Adipocyte (in vitro differentiated cells): ENCODE results near the gene ITLN1.
A peak's percentile ranks its signal among the peaks of the same experiment; 100 is the strongest.

Experiments
- DNase-seq: peaks from one replicate; pipeline ENCODE4 v3.0.0-alpha.2; 2015; ENCODE audit warnings: low read depth
- H3K27me3 ChIP-seq: replicated peaks from 2 replicates; pipeline ENCODE4 v1.7.0; 2013; ENCODE audit warnings: mild to moderate bottlenecking, low read length, moderate library complexity; ENCODE audit not compliant: control insufficient read depth, insufficient read depth
- H3K36me3 ChIP-seq: 2 replicates; pipeline ENCODE4 v1.7.0; 2013; ENCODE audit warnings: low read length, mild to moderate bottlenecking, moderate library complexity; ENCODE audit not compliant: control insufficient read depth, insufficient read depth, severe bottlenecking
- H3K4me1 ChIP-seq: 2 replicates; pipeline ENCODE4 v1.7.0; 2013; ENCODE audit warnings: mild to moderate bottlenecking, low read length, moderate library complexity; ENCODE audit not compliant: control insufficient read depth, insufficient read depth
- H3K4me3 ChIP-seq: 2 replicates; pipeline ENCODE4 v1.7.0; 2013; ENCODE audit warnings: mild to moderate bottlenecking, low read length, moderate library complexity
- H3K9ac ChIP-seq: 2 replicates; pipeline ENCODE4 v1.7.0; 2013; ENCODE audit warnings: mild to moderate bottlenecking, low read length, moderate library complexity
- H3K9me3 ChIP-seq: 2 replicates; pipeline ENCODE4 v1.7.0; 2013; ENCODE audit warnings: mild to moderate bottlenecking, low read length, moderate library complexity; ENCODE audit not compliant: control insufficient read depth

Gene ITLN1

GRCh38 chr1:160835751-160836150 lies 49.2 kb downstream of the ITLN1 start:
- Histone ChIP-seq H3K27me3 (peaks cover 25% of the 10 kb centered on the region), H3K4me1 (no peaks in the 10 kb centered on the region), H3K4me3 (no peak overlapping the region), H3K9ac (no peak overlapping the region), H3K36me3 (no peaks in the 10 kb centered on the region), H3K9me3 (no peaks in the 10 kb centered on the region)
- DNase-seq: no peak

DNA sequence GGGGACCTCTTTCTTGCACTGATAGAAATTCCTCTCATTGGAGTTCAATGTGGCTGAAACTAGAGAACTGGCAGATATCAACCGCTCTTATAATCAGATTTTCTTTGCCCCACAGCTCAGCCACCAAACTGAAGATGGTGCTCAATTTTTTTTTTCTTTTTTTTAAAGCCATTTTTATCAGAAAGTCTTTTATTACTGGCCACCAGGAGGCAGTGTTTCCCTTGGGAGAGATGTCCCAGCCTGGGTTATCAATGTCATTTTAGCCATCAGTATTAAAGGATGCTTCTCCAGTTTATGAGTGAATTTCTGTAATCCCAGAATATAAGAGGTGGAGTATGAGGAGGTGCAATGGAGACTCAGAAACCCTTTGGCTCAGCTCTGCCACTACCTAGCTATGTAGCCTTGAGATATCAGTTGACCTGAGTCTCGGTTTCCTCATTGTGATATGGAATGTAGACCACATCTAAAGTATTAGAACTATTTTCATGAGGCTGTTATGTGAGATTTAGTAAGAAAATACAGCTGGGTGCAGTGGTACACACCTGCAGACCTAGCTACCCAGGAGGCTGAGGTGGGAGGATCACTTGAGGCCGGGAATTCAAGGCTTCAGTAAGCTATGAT lies 49.9 kb downstream of the ITLN1 start:
- Histone ChIP-seq H3K4me1 (no peaks in the 10 kb centered on the region), H3K9ac (no peak overlapping the region), H3K36me3 (no peaks in the 10 kb centered on the region), H3K27me3 (peaks cover 25% of the 10 kb centered on the region), H3K9me3 (no peaks in the 10 kb centered on the region), H3K4me3 (no peak overlapping the region)
- DNase-seq: peak; percentile 8

DNA sequence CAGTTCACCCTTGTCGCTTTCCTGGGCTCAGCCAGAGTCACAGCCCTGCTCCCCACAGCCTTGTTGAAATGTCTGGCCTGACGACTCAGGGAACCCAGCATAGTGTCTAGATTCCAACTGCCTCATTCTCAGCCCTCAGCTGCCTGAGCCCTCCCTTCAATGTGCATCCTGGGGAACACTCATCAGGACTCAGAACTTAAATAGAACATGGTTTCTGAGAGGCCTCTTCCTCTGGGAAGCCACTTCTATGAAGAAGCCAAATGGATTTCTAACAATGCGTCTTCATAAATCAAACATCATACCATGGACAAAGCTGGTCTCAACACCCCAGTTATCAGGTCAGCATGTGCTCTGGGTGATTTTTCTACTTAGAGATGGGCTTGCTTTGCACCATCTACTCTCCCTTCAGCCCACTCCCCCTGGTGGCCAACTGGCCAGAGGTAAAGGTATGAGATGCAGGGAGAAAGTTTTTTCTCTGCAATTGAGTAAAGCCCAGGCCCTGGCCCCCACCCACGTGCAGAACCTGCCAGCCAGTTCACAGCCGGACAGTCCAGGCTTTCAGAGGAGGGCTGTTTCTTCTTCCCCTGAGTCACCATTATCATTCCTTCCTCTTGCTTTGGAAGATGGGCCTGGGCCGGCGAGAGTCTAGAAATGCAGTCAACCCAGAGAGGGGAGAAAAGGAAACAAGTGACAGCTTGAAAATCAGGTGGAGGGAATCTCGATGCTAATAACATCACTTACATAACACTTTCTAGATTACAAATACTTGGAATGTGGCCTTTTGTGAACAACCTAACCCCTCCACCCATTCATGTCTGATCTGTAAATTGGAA lies 54.4 kb downstream of the ITLN1 start:
- Histone ChIP-seq H3K9me3 (no peaks in the 10 kb centered on the region), H3K9ac (no peak overlapping the region), H3K4me3 (no peak overlapping the region), H3K36me3 (no peaks in the 10 kb centered on the region), H3K27me3 (peaks cover 23% of the 10 kb centered on the region), H3K4me1 (no peaks in the 10 kb centered on the region)
- DNase-seq: peak; percentile 8

- H3K4me1 ChIP-seq: no peaks in the 10 kb centered on the region
- no peak overlapping the region for H3K9ac ChIP-seq
- no peaks in the 10 kb centered on the region for H3K36me3 ChIP-seq
- no peak for DNase-seq
- H3K9me3 ChIP-seq: no peaks in the 10 kb centered on the region
- H3K4me3 ChIP-seq: no peak overlapping the region
- H3K27me3 ChIP-seq: peaks cover 16% of the 10 kb centered on the region
These were observed 55.2 kb downstream of the ITLN1 start for GRCh38 chr1:160829766-160830165.

DNA sequence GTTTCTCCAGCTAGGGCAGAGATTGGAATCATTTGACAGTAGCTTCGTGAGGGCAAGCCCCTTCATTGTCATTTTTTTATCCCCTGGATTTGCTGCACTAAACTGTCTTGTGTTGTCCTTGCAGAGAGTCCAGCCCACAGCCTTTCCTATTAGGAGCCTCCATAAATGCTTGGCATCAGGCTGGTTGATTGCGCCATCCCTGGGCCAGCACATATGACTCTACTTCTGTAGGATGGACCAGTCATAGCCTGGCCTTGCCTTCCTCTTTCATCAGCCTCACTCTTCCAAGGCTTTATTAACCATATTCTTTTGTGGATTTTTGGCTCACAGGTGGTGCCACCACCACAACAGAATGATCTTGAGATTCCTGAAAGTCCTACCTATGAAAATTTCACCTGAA lies 57.6 kb downstream of the ITLN1 start:
- no peaks in the 10 kb centered on the region for H3K36me3 ChIP-seq
- H3K27me3 ChIP-seq: peaks cover 20% of the 10 kb centered on the region
- no peak overlapping the region for H3K4me3 ChIP-seq
- H3K9ac ChIP-seq: no peak overlapping the region
- no peaks in the 10 kb centered on the region for H3K9me3 ChIP-seq
- peak; percentile 10 for DNase-seq
- H3K4me1 ChIP-seq: no peaks in the 10 kb centered on the region

DNA sequence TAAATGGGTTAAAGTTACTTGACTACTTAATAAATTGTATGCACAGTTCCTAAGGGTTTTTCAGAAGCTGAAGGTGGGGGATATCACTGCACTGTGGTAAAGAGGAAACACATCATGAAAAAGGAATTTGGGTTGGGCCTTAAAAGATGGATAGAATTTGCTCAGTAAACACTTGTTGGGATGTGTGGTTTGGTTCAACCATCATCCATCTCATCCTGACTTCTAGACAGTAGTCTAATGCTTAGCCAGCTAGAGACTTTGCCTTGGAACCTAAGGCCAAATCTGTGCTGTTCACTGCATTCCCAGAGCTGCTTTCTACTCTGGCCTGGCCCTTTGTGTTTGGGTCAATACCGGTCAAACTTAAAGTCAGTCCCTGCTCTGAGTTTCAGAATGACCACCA lies 58.4 kb downstream of the ITLN1 start:
- H3K4me3 ChIP-seq: no peak overlapping the region
- no peaks in the 10 kb centered on the region for H3K36me3 ChIP-seq
- H3K4me1 ChIP-seq: no peaks in the 10 kb centered on the region
- H3K9me3 ChIP-seq: no peaks in the 10 kb centered on the region
- DNase-seq: no peak
- H3K27me3 ChIP-seq: peaks cover 17% of the 10 kb centered on the region
- H3K9ac ChIP-seq: no peak overlapping the region
